H1 (cell line): ENCODE data around the gene MAP2K7. TPM values are rescaled to one million over a fixed set of nuclear protein-coding genes. Genes with fewer than 3 reads are reported as not detected.
A peak's percentile ranks its signal among the peaks of the same experiment; 100 is the strongest.

Source experiments
- CTCF ChIA-PET: fragments of 300-600 bp; sonication (Branson Sonifier 250); formaldehyde crosslinking; loops from one replicate; lab custom pipeline; 2021; ENCODE audit not compliant: partially characterized antibody; lab: Charles Lee
- POLR2A ChIA-PET: fragments of 300-600 bp; sonication (Branson Sonifier 250); formaldehyde crosslinking; loops from one replicate; lab custom pipeline; 2021; ENCODE audit warnings: inconsistent platforms; ENCODE audit not compliant: partially characterized antibody; lab: Charles Lee
- DNase-seq, 2 experiments: peaks; one replicate each; pipeline versions ENCODE4 v3.0.0 to v3.0.0-alpha.2; 2010 to 2022; ENCODE audit warnings: low spot score in 2 of 2, low read depth in 1 of 2, mixed read lengths in 1 of 2
- FAIRE-seq: peaks from 2 replicates; lab custom pipeline; 2011; peaks lifted over from hg19 to GRCh38; lab: Jason Lieb, UNC
- H2AFZ ChIP-seq: 2 replicates; pipeline ENCODE4 v1.8.1; 2012; ENCODE audit warnings: low read length, inconsistent platforms
- H2AK5ac ChIP-seq: 2 replicates; pipeline ENCODE4 v1.6.1; 2013; ENCODE audit warnings: low read depth, low read length
- H2BK120ac ChIP-seq: replicated peaks from 2 replicates; pipeline ENCODE3; 2013; ENCODE audit warnings: low read depth, low read length, inconsistent platforms
- H2BK12ac ChIP-seq: 2 replicates; pipeline ENCODE4 v1.6.1; 2013; ENCODE audit warnings: low read depth, low read length
- H2BK15ac ChIP-seq: 2 replicates; pipeline ENCODE4 v1.6.1; 2013; ENCODE audit warnings: low read length
- H2BK20ac ChIP-seq: 2 replicates; pipeline ENCODE4 v1.6.1; 2013; ENCODE audit warnings: low read length
- H2BK5ac ChIP-seq: 2 replicates; pipeline ENCODE4 v1.6.1; 2013; ENCODE audit warnings: low read depth, low read length
- H3K14ac ChIP-seq: 2 replicates; pipeline ENCODE4 v1.6.1; 2013; ENCODE audit warnings: inconsistent platforms; ENCODE audit not compliant: insufficient read length
- H3K18ac ChIP-seq: 2 replicates; pipeline ENCODE4 v1.6.1; 2013; ENCODE audit warnings: low read length; ENCODE audit errors: extremely low read depth
- H3K23ac ChIP-seq: 2 replicates; pipeline ENCODE4 v1.6.1; 2013; ENCODE audit warnings: inconsistent platforms; ENCODE audit not compliant: insufficient read length
- H3K23me2 ChIP-seq: 2 replicates; pipeline ENCODE4 v1.6.1; 2013; ENCODE audit warnings: low read depth, low read length
- H3K27ac ChIP-seq: 2 replicates; pipeline ENCODE4 v1.6.1; 2011; ENCODE audit warnings: low read depth, low read length, inconsistent platforms
- H3K27me3 ChIP-seq, 4 experiments: replicated peaks in 1 of 4; 1 replicate in 1 of 4; 2 replicates in 3 of 4; pipeline versions ENCODE4 v1.6.1 to v1.8.1; 2011 to 2013; ENCODE audit warnings: low read length in 3 of 4, mild to moderate bottlenecking in 3 of 4, inconsistent platforms in 2 of 4, mixed read lengths in 2 of 4, moderate library complexity in 1 of 4; ENCODE audit not compliant: control insufficient read depth in 3 of 4, insufficient read depth in 3 of 4; ENCODE audit errors: extremely low read depth in 1 of 4
- H3K36me3 ChIP-seq, 4 experiments: 2 replicates each; pipeline versions ENCODE4 v1.6.1 to v1.8.1; 2011 to 2013; ENCODE audit warnings: mild to moderate bottlenecking in 4 of 4, low read length in 3 of 4, moderate library complexity in 2 of 4, control low read depth in 1 of 4, inconsistent platforms in 1 of 4; ENCODE audit not compliant: insufficient read depth in 4 of 4, control insufficient read depth in 2 of 4
- H3K4ac ChIP-seq: replicated peaks from 2 replicates; pipeline ENCODE3; 2013; ENCODE audit warnings: low read length, low read depth, mixed read lengths, inconsistent platforms; ENCODE audit not compliant: insufficient read length
- H3K4me1 ChIP-seq, 4 experiments: replicated peaks in 1 of 4; 1 replicate in 1 of 4; 2 replicates in 3 of 4; pipeline versions ENCODE4 v1.6.1 to v1.8.1; 2011 to 2013; ENCODE audit warnings: low read length in 3 of 4, inconsistent platforms in 2 of 4, mixed read lengths in 1 of 4; ENCODE audit not compliant: insufficient read depth in 4 of 4, control insufficient read depth in 3 of 4
- H3K4me2 ChIP-seq, 2 experiments: 2 replicates each; pipeline versions ENCODE4 v1.6.1 to v1.8.1; 2011 to 2013; ENCODE audit warnings: low read depth in 2 of 2, low read length in 2 of 2, control low read depth in 1 of 2, inconsistent platforms in 1 of 2, mild to moderate bottlenecking in 1 of 2; ENCODE audit not compliant: insufficient read depth in 1 of 2
- H3K4me3 ChIP-seq, 4 experiments: fragments of 200-600, 300-600 bp in 1 of 4; sonication (generic), shearing (Covaris generic), sonication (Bioruptor Twin) in 1 of 4; 2 replicates each; pipeline versions ENCODE4 v1.5.1 to v1.8.1; 2011 to 2016; ENCODE audit warnings: low read length in 4 of 4, low read depth in 3 of 4, control low read depth in 2 of 4, inconsistent platforms in 2 of 4, mild to moderate bottlenecking in 2 of 4, mixed read lengths in 1 of 4, moderate library complexity in 1 of 4; ENCODE audit not compliant: insufficient read depth in 2 of 4; ENCODE audit errors: extremely low read depth in 1 of 4
- H3K56ac ChIP-seq: replicated peaks from 2 replicates; pipeline ENCODE3; 2013; ENCODE audit warnings: low read depth, mild to moderate bottlenecking, mixed read lengths, low read length, inconsistent platforms; ENCODE audit not compliant: insufficient read length
- H3K79me1 ChIP-seq: 2 replicates; pipeline ENCODE4 v1.6.1; 2013; ENCODE audit warnings: low read depth, low read length, control low read depth
- H3K79me2 ChIP-seq, 2 experiments: 2 replicates each; pipeline versions ENCODE4 v1.6.1 to v1.8.1; 2012 to 2013; ENCODE audit warnings: low read length in 2 of 2, mild to moderate bottlenecking in 2 of 2, inconsistent platforms in 1 of 2; ENCODE audit not compliant: insufficient read depth in 2 of 2, control insufficient read depth in 1 of 2
- H3K9ac ChIP-seq, 4 experiments: replicated peaks in 1 of 4; 1 replicate in 1 of 4; 2 replicates in 3 of 4; pipeline versions ENCODE4 v1.6.1 to v1.8.1; 2011 to 2013; ENCODE audit warnings: low read depth in 3 of 4, low read length in 3 of 4, control low read depth in 2 of 4, mild to moderate bottlenecking in 2 of 4, moderate library complexity in 2 of 4, inconsistent platforms in 1 of 4; ENCODE audit errors: extremely low read depth in 1 of 4
- H3K9me3 ChIP-seq, 2 experiments: 2 replicates each; pipeline versions ENCODE4 v1.6.1 to v1.8.1; 2012 to 2013; ENCODE audit warnings: mild to moderate bottlenecking in 2 of 2, moderate library complexity in 2 of 2, control low read depth in 1 of 2, inconsistent platforms in 1 of 2, low read depth in 1 of 2, low read length in 1 of 2, mixed read lengths in 1 of 2; ENCODE audit not compliant: insufficient read depth in 2 of 2
- H4K20me1 ChIP-seq, 2 experiments: replicated peaks in 1 of 2; 2 replicates each; pipeline versions ENCODE3 to v1.8.1; 2011 to 2013; ENCODE audit warnings: inconsistent platforms in 2 of 2, low read length in 2 of 2, mild to moderate bottlenecking in 1 of 2; ENCODE audit not compliant: insufficient read depth in 2 of 2, control insufficient read depth in 1 of 2
- H4K5ac ChIP-seq: 2 replicates; pipeline ENCODE4 v1.6.1; 2013; ENCODE audit warnings: low read length, low read depth, mixed read lengths, inconsistent platforms; ENCODE audit not compliant: insufficient read length
- H4K8ac ChIP-seq: 2 replicates; pipeline ENCODE4 v1.8.0; 2013; ENCODE audit warnings: mild to moderate bottlenecking, moderate library complexity, low read length, inconsistent platforms; ENCODE audit not compliant: insufficient read depth; ENCODE audit errors: extremely low read depth
- H4K91ac ChIP-seq: replicated peaks from 2 replicates; pipeline ENCODE3; 2013; ENCODE audit warnings: low read length, mixed read lengths, inconsistent platforms; ENCODE audit not compliant: insufficient read length
- KDM4A ChIP-seq: IDR thresholded peaks from one replicate; pipeline ENCODE4 v1.7.1; 2012; ENCODE audit warnings: low read depth, mild to moderate bottlenecking, moderate library complexity, low read length, inconsistent platforms; ENCODE audit not compliant: severe bottlenecking
- RFX5 ChIP-seq: IDR thresholded peaks from 2 replicates; pipeline ENCODE4 v1.6.1; 2011; ENCODE audit warnings: low read depth, low read length, improper control_type of control experiment, borderline replicate concordance
- WGBS, 2 experiments: shearing (Covaris generic) in 1 of 2; methylation state at CpG; one replicate each; pipeline versions ENCODE4 v1.1.6 to v1.1.7; 2013 to 2015; ENCODE audit warnings: low lambda C conversion rate in 2 of 2, mixed read lengths in 2 of 2, inconsistent platforms in 1 of 2, low coverage in 1 of 2, missing lambda C conversion rate in 1 of 2; ENCODE audit not compliant: insufficient replicate concordance in 2 of 2, insufficient coverage in 1 of 2, insufficient read length in 1 of 2; ENCODE audit errors: extremely low coverage in 1 of 2, missing lambda C conversion rate in 1 of 2; 5-methylcytosine and 5-hydroxymethylcytosine counted together
- polyA plus RNA-seq, 7 experiments: library from polyadenylated mRNA; depleted of rRNA in 3 of 7; stranded (reverse) in 5 of 7; unstranded in 2 of 7; fragments of >200 nt in 5 of 7; fragments of 200-250 nt in 2 of 7; gene quantifications; 1 replicate in 5 of 7; 2 replicates in 1 of 7; 4 replicates in 1 of 7; pipeline versions ENCODE4 v1.2.1 to v1.2.3, GENCODE V29; 2011 to 2013; ENCODE audit warnings: missing spikeins in 2 of 7, mixed read lengths in 2 of 7
- total RNA-seq: library from RNA; stranded (reverse); fragmentation: NEBNext Ultra II Directional; extraction: Animal tissue kit (Norgen Biotek cat#: 25700); gene quantifications from 2 replicates; pipeline ENCODE4 v1.2.1, GENCODE V29; 2021

The MAP2K7 gene
- total and polyA plus RNA-seq, 2 of the 8 experiments (the other 6 are each of a cell fraction or from before 2014, with no cell fraction given): 8.9 to 38.3 TPM

DNA sequence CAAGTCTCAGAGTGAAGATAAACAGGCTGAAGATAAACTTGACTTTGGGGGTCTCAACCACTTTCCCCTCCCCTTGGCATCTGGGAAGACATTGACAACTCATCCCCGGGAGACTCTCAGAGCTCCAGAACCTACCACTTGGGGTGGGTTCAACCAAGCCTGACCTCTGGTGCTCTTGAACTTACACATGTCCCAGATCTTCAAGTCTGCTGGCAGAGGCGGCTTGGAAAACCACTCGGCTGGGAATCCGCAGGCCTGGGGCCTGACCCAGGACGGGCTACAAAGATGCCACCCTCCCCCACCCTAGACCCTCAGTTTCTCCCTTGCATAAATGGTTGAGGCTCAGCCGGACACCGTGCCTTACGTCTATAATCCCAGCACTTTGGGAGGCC is 14.9 kb upstream of the MAP2K7 start:
- Histone ChIP-seq H3K23me2 (peaks cover 5% of the 10 kb centered on the region; the same call in 1 of the 2 replicates), H4K91ac (no peak overlapping the region), H3K27me3 (peaks cover 0 to 4% (median 3%) of the 10 kb centered on the region in 4 experiments; a peak in 4 of 7 replicates), H4K20me1 (no peaks in the 10 kb centered on the region), H3K79me2 (no peaks in the 10 kb centered on the region), H3K36me3 (no peaks in the 10 kb centered on the region), H3K18ac (no peak overlapping the region), H3K56ac (no peak overlapping the region), H3K27ac (no peak overlapping the region), H3K9me3 (no peaks in the 10 kb centered on the region), H3K79me1 (no peaks in the 10 kb centered on the region), H3K9ac (no peak overlapping the region), H3K4me3 (peak overlapping the region; percentile 51 to 69 (median 57)), H2AFZ (no peak overlapping the region), H3K14ac (no peak overlapping the region), H3K4ac (no peak overlapping the region), H2AK5ac (no peak overlapping the region), H3K4me2 (peak overlapping the region; percentile 55 to 73), H4K8ac (no peak overlapping the region), H2BK15ac (no peak overlapping the region), H3K23ac (no peak overlapping the region), H2BK20ac (no peak overlapping the region), H4K5ac (no peak overlapping the region), H2BK5ac (peak overlapping the region; percentile 16; the same call in 1 of the 2 replicates), H2BK12ac (no peak overlapping the region), H3K4me1 (peaks cover 0 to 7% (median 5%) of the 10 kb centered on the region in 4 experiments; a peak in 4 of 7 replicates), H2BK120ac (no peak overlapping the region)
- no peak for DNase-seq
- CTCF ChIA-PET: interaction anchor here (1.2 to 3.2 kb wide), 4 partner anchors 11 to 310 kb away, joined by 3 to 21 read pairs (median 4); partner anchors contain the start of gene MAP2K7
- 83% methylated on average over 8 of the region's 8 CpGs; no CpG with 5 or more reads in 1 of the 2 experiments for WGBS, 2 experiments
- FAIRE-seq: no peak
- TF ChIP-seq RFX5 (no peak), KDM4A (peak; percentile 4)
- POLR2A ChIA-PET: interaction anchor here (0.7 to 1.9 kb wide), 7 partner anchors 8 to 39 kb away, joined by 3 to 9 read pairs (median 4); partner anchors contain the start of gene PRR36
